Measurements from ENCODE around the gene PRR16.

PRR16 gene

GRCh38 chr5:120615967-120616645 is 152.0 kb downstream of the PRR16 start:
- no peaks in the 10 kb centered on the region for H4K20me1 ChIP-seq (ENCODE audit: insufficient read depth, low read length, poor library complexity, severe bottlenecking)
- H3K4me2 ChIP-seq (ENCODE audit: low read depth, low read length, poor library complexity, severe bottlenecking): no peak overlapping the region
- no peaks in the 10 kb centered on the region for H3K4me1 ChIP-seq (ENCODE audit: insufficient read depth, low read length, poor library complexity, severe bottlenecking)
- H3K9ac ChIP-seq (ENCODE audit: low read depth, low read length, poor library complexity, severe bottlenecking): no peak overlapping the region
- TF ChIP-seq, protein P1, sequence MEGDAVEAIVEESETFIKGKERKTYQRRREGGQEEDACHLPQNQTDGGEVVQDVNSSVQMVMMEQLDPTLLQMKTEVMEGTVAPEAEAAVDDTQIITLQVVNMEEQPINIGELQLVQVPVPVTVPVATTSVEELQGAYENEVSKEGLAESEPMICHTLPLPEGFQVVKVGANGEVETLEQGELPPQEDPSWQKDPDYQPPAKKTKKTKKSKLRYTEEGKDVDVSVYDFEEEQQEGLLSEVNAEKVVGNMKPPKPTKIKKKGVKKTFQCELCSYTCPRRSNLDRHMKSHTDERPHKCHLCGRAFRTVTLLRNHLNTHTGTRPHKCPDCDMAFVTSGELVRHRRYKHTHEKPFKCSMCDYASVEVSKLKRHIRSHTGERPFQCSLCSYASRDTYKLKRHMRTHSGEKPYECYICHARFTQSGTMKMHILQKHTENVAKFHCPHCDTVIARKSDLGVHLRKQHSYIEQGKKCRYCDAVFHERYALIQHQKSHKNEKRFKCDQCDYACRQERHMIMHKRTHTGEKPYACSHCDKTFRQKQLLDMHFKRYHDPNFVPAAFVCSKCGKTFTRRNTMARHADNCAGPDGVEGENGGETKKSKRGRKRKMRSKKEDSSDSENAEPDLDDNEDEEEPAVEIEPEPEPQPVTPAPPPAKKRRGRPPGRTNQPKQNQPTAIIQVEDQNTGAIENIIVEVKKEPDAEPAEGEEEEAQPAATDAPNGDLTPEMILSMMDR (conservative IDR thresholded peaks at IDR 0.05; ENCODE audit: low read length): no peak
- no peak for TF ChIP-seq EZH2phosphoT487 (IDR thresholded peaks at IDR 0.05; ENCODE audit: borderline replicate concordance)
- H3K9me3 ChIP-seq (ENCODE audit: insufficient read depth, low read depth, low read length): no peaks in the 10 kb centered on the region
- H3K79me2 ChIP-seq (ENCODE audit: insufficient read depth, low read length): no peaks in the 10 kb centered on the region
- H3K9me2 ChIP-seq (replicated peaks; ENCODE audit: low read depth, low read length): no peaks in the 10 kb centered on the region
- H3K4me3 ChIP-seq (ENCODE audit: low read length, poor library complexity, severe bottlenecking): no peak overlapping the region
- no peaks in the 10 kb centered on the region for H3K36me3 ChIP-seq (ENCODE audit: insufficient read depth, low read length)
- H3K27me3 ChIP-seq (ENCODE audit: insufficient read depth, low read length, poor library complexity, severe bottlenecking): no peaks in the 10 kb centered on the region
- H2AFZ ChIP-seq (ENCODE audit: low read length): no peak overlapping the region
- H3F3A ChIP-seq (ENCODE audit: low read depth): no peaks in the 10 kb centered on the region

GRCh38 chr5:120621339-120621738 is 157.2 kb downstream of the PRR16 start:
- no peak overlapping the region for H2AFZ ChIP-seq (ENCODE audit: low read length)
- no peaks in the 10 kb centered on the region for H3K9me2 ChIP-seq (replicated peaks; ENCODE audit: low read depth, low read length)
- H3K9ac ChIP-seq (ENCODE audit: low read depth, low read length, poor library complexity, severe bottlenecking): no peak overlapping the region
- H3K4me2 ChIP-seq (ENCODE audit: low read depth, low read length, poor library complexity, severe bottlenecking): no peak overlapping the region
- no peaks in the 10 kb centered on the region for H3F3A ChIP-seq (ENCODE audit: low read depth)
- no peaks in the 10 kb centered on the region for H3K36me3 ChIP-seq (ENCODE audit: insufficient read depth, low read length)
- TF ChIP-seq, protein P1 (conservative IDR thresholded peaks at IDR 0.05; ENCODE audit: low read length): no peak
- TF ChIP-seq EZH2phosphoT487 (IDR thresholded peaks at IDR 0.05; ENCODE audit: borderline replicate concordance): no peak
- H3K79me2 ChIP-seq (ENCODE audit: insufficient read depth, low read length): no peaks in the 10 kb centered on the region
- H3K9me3 ChIP-seq (ENCODE audit: insufficient read depth, low read depth, low read length): no peaks in the 10 kb centered on the region
- no peaks in the 10 kb centered on the region for H4K20me1 ChIP-seq (ENCODE audit: insufficient read depth, low read length, poor library complexity, severe bottlenecking)
- H3K4me1 ChIP-seq (ENCODE audit: insufficient read depth, low read length, poor library complexity, severe bottlenecking): no peaks in the 10 kb centered on the region
- H3K27me3 ChIP-seq (ENCODE audit: insufficient read depth, low read length, poor library complexity, severe bottlenecking): no peaks in the 10 kb centered on the region
- H3K4me3 ChIP-seq (ENCODE audit: low read length, poor library complexity, severe bottlenecking): no peak overlapping the region

- Histone ChIP-seq H2AFZ (ENCODE audit: low read length) (no peak overlapping the region), H3K4me2 (ENCODE audit: low read depth, low read length, poor library complexity, severe bottlenecking) (no peak overlapping the region), H3K9me3 (ENCODE audit: insufficient read depth, low read depth, low read length) (no peaks in the 10 kb centered on the region), H3K27me3 (ENCODE audit: insufficient read depth, low read length, poor library complexity, severe bottlenecking) (no peaks in the 10 kb centered on the region), H3K36me3 (ENCODE audit: insufficient read depth, low read length) (no peaks in the 10 kb centered on the region), H3K79me2 (ENCODE audit: insufficient read depth, low read length) (no peaks in the 10 kb centered on the region), H3K9ac (ENCODE audit: low read depth, low read length, poor library complexity, severe bottlenecking) (no peak overlapping the region), H3F3A (ENCODE audit: low read depth) (no peaks in the 10 kb centered on the region), H3K9me2 (replicated peaks; ENCODE audit: low read depth, low read length) (no peaks in the 10 kb centered on the region), H4K20me1 (ENCODE audit: insufficient read depth, low read length, poor library complexity, severe bottlenecking) (no peaks in the 10 kb centered on the region), H3K4me3 (ENCODE audit: low read length, poor library complexity, severe bottlenecking) (no peak overlapping the region), H3K4me1 (ENCODE audit: insufficient read depth, low read length, poor library complexity, severe bottlenecking) (no peaks in the 10 kb centered on the region)
- no peak for TF ChIP-seq EZH2phosphoT487 (IDR thresholded peaks at IDR 0.05; ENCODE audit: borderline replicate concordance)
- TF ChIP-seq, protein P1 (conservative IDR thresholded peaks at IDR 0.05; ENCODE audit: low read length): no peak
Observed at GRCh38 chr5:120624021-120624563, 160.0 kb downstream of the PRR16 start.

All from Loucy (cell line).